ENCODE results near the gene MRPL3. TPM values are rescaled to one million over a fixed set of nuclear protein-coding genes. Genes with fewer than 3 reads are reported as not detected.

Gene MRPL3
- polyA plus RNA-seq, 1 of the 3 experiments (the other 2 are of a cell fraction): 73.7 TPM

- H3K9me3 ChIP-seq: no peaks in the 10 kb centered on the region
- H3K9ac ChIP-seq: no peak overlapping the region
- peaks cover 0 to 5% of the 10 kb centered on the region in 2 experiments; a peak in 2 of 4 replicates for H3K4me1 ChIP-seq (ENCODE audit: control insufficient read depth in 1 of 2, insufficient read depth in 2 of 2, low read depth in 1 of 2, low read length in 1 of 2)
- H3K4me3 ChIP-seq (ENCODE audit: low read depth in 2 of 2, low read length in 1 of 2): no peak overlapping the region
- 65% methylated on average over 1 of the region's 1 CpG for WGBS (ENCODE audit: low lambda C conversion rate)
- no peaks in the 10 kb centered on the region for H3K9me2 ChIP-seq
- H3K27me3 ChIP-seq (ENCODE audit: insufficient read depth): no peaks in the 10 kb centered on the region
- no peak overlapping the region for H2AFZ ChIP-seq (ENCODE audit: low read depth)
- TF ChIP-seq RAD21 (IDR thresholded peaks at IDR 0.05; ENCODE audit: low read length) (no peak), GATA2 (CRISPR knock-in tag; IDR thresholded peaks at IDR 0.05) (peak; percentile 69; the same call in 1 of the 2 replicates), RCOR1 (IDR thresholded peaks at IDR 0.05; ENCODE audit: low read length) (peak; percentile 66; the same call in 1 of the 2 replicates), EP300 (IDR thresholded peaks at IDR 0.05; ENCODE audit: borderline replicate concordance in 1 of 2, low read depth in 1 of 2, low read length in 1 of 2) (peak in 1 of 2 experiments; percentile 51; a peak in 1 of 4 replicates), CHD2 (IDR thresholded peaks at IDR 0.05; ENCODE audit: low read length, partially characterized antibody) (peak; percentile 33)
- H3K36me3 ChIP-seq (replicated peaks in 1 of 2; ENCODE audit: control insufficient read depth in 1 of 2, insufficient read depth in 2 of 2, low read length in 1 of 2): no peaks in the 10 kb centered on the region
- ChIA-PET POLR2A (no interaction called here), CTCF (interaction anchor here (1.2 to 1.4 kb wide), 3 partner anchors 9 to 499 kb away, joined by 3 read pairs; no protein-coding TSS in a partner anchor)
- no peaks in the 10 kb centered on the region for H3F3A ChIP-seq (replicated peaks; ENCODE audit: insufficient read depth)
- H3K4me2 ChIP-seq: no peak overlapping the region
- no peaks in the 10 kb centered on the region for H3K79me2 ChIP-seq (ENCODE audit: insufficient read depth)
- no peak overlapping the region for H3K27ac ChIP-seq (ENCODE audit: low read depth in 2 of 2, low read length in 1 of 2)
- no peak for DNase-seq
- no peaks in the 10 kb centered on the region for H4K20me1 ChIP-seq (ENCODE audit: insufficient read depth)
These were observed 36.2 kb upstream of the MRPL3 start for GRCh38 chr3:131538968-131539367.

GRCh38 chr3:131537531-131537930 lies 34.8 kb upstream of the MRPL3 start:
- Histone ChIP-seq H3K36me3 (replicated peaks in 1 of 2; ENCODE audit: control insufficient read depth in 1 of 2, insufficient read depth in 2 of 2, low read length in 1 of 2) (no peaks in the 10 kb centered on the region), H3K9ac (no peak overlapping the region), H3K9me3 (no peaks in the 10 kb centered on the region), H3K4me3 (ENCODE audit: low read depth in 2 of 2, low read length in 1 of 2) (no peak overlapping the region), H3K9me2 (no peaks in the 10 kb centered on the region), H3K27ac (ENCODE audit: low read depth in 2 of 2, low read length in 1 of 2) (no peak overlapping the region), H3K4me2 (no peak overlapping the region), H3K79me2 (ENCODE audit: insufficient read depth) (no peaks in the 10 kb centered on the region), H4K20me1 (ENCODE audit: insufficient read depth) (no peaks in the 10 kb centered on the region), H3K27me3 (ENCODE audit: insufficient read depth) (no peaks in the 10 kb centered on the region), H2AFZ (ENCODE audit: low read depth) (no peak overlapping the region), H3K4me1 (ENCODE audit: control insufficient read depth in 1 of 2, insufficient read depth in 2 of 2, low read depth in 1 of 2, low read length in 1 of 2) (peaks cover 0 to 2% of the 10 kb centered on the region in 2 experiments; a peak in 1 of 4 replicates), H3F3A (replicated peaks; ENCODE audit: insufficient read depth) (no peaks in the 10 kb centered on the region)
- no peak for DNase-seq
- 67% methylated on average over 3 of the region's 3 CpGs for WGBS (ENCODE audit: low lambda C conversion rate)
- ChIA-PET POLR2A (no interaction called here), CTCF (interaction anchor here (0.6 to 1.4 kb wide), 3 partner anchors 22 to 493 kb away, joined by 3 read pairs; no protein-coding TSS in a partner anchor)
- TF ChIP-seq EZH2phosphoT487 (IDR thresholded peaks at IDR 0.05; ENCODE audit: borderline replicate concordance, low read depth): no peak
- TF ChIP-seq GATA2 (CRISPR knock-in tag; IDR thresholded peaks at IDR 0.05): no peak
- TF ChIP-seq, protein P1, sequence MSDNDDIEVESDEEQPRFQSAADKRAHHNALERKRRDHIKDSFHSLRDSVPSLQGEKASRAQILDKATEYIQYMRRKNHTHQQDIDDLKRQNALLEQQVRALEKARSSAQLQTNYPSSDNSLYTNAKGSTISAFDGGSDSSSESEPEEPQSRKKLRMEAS (IDR thresholded peaks at IDR 0.05; ENCODE audit: low read depth): no peak
- TF ChIP-seq ELF1 (IDR thresholded peaks at IDR 0.05): no peak
- no peak for TF ChIP-seq TCF12 (IDR thresholded peaks at IDR 0.05)
- TF ChIP-seq TEAD4 (IDR thresholded peaks at IDR 0.05; ENCODE audit: borderline replicate concordance, insufficient read depth): no peak
- no peak for TF ChIP-seq FOXJ3 (CRISPR knock-in tag; IDR thresholded peaks at IDR 0.05)
- no peak for TF ChIP-seq IRF3 (IDR thresholded peaks at IDR 0.05; ENCODE audit: low read depth, low read length)
- no peak for TF ChIP-seq POLR2AphosphoS5 (IDR thresholded peaks at IDR 0.05; ENCODE audit: low read depth, low read length)
